CD4-positive, alpha-beta T cell treated with Interleukin-17A for 4 hours (primary cell): Measurements from ENCODE around the gene INS.
"Not testable (repeated sequence)": the region's sequence is repeated elsewhere in the genome, so short reads cannot be mapped to it uniquely, and the experiment has no call there.

Experiments used
- DNase-seq: peaks from one replicate; pipeline ENCODE4 v3.0.0-alpha.2; 2020; ENCODE audit warnings: mixed read lengths

The INS gene

GRCh38 chr11:2130881-2131352 is 30.1 kb downstream of the INS start:
- DNase-seq = no peak

GRCh38 chr11:2129699-2130366 is 31.2 kb downstream of the INS start:
- DNase-seq = no peak

DNA sequence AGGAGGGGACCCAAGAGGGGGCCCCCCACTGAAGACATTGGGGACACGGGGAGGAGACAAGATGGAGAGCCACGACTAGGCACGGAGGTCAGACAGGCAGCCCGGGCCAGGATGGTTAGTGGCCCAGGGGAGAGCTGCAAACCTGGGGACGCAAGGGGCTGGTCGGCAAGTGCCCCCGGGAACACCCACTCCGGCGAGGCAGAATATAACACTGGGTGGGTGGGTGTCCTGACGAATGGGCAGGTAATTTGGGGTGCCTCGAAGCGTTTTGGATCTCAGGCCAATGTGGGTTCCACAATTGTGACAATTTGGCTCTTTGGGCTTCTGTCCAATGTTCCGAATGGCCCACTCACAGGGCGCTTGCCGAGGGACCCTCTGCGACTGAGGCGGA is 31.7 kb downstream of the INS start:
- no peak for DNase-seq

DNA sequence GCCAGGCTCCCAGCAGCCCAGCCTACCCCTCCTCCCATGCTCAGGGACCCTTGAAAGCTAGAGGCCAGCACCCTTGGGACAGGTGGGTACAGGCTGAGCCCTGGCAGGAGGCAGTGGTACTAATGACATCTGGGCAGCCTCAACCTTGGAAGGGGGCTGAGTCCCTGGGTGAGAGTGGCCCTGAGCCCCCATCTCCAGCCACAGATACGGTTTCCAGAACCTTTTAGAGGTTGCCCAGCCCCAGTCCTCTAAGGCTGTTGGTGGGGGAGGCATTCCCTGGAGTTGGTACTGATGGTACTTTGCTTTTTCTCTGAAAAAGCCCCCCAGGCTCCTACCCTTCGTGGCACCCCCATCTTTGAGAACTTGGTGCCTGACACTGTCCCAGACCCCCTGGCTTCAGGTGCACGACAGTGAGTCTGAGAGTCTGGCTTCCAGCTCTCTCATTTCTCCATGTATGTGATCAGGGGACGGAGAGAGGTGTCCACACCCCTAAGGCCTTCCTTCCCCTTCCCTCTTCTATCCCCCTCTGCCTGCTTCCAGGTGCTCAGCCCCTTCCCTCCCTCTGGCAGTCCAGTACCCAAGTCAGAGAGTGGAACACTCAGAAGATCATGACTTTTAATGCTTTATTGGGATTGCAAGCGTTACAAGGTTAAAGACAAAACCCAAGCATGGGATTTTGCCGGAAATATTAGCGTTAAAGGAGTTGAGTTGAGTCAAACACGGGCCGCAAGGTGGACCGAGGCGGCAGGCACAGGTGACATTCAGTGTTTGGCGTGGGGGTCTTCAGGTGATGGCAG is 32.3 kb downstream of the INS start:
- DNase-seq = no peak

DNA sequence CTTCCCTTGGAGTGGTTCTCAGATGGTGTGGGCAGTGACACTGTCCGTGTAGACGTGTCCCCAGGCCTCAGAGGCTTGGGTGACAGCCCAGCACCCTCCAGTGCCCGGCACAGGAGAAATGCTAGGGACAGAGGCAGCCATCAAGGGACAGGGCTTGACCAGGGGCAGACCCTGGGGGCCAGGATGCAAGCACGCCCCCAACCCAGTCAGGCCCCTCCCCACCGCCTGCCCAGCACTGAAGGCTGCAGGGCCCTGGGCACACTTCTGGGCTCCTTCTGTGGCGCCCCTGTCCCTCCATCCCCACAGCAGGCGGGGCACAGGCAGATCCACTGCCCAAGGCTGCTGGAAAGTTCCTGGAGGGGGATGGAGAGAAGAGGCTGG is 32.9 kb downstream of the INS start:
- no peak for DNase-seq

DNA sequence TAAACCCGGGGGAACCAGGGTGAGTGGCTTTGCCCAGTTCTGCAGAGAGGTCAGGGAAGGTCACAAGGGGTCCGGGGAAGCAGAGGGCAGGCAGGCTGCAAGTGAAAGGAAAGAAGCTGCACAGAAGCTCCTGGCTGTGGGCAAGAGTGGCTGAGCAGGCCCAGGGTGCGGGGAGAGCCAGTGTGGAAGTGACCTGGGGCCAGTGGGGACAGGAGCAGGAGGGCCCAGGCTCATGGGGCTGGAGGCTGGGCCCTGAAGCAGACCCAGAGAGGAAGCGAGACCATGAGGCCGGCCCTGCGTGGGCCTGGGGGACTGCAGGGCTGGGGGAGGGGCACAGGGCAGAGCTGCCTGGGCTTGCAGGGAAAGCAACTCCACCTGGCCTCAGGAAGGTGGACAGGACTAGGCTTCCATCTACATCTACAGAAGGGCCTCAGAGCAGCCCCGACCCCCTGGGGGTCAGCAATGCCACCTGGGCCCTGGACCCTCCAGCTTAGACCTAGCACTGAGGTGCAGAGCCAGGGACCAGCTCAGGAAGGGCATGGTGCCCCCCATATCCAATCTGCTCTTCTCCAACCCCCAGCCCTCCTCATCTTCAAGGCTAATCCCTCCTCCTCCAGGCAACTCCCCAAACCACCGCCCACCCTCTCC is 33.4 kb downstream of the INS start:
- no peak for DNase-seq

DNA sequence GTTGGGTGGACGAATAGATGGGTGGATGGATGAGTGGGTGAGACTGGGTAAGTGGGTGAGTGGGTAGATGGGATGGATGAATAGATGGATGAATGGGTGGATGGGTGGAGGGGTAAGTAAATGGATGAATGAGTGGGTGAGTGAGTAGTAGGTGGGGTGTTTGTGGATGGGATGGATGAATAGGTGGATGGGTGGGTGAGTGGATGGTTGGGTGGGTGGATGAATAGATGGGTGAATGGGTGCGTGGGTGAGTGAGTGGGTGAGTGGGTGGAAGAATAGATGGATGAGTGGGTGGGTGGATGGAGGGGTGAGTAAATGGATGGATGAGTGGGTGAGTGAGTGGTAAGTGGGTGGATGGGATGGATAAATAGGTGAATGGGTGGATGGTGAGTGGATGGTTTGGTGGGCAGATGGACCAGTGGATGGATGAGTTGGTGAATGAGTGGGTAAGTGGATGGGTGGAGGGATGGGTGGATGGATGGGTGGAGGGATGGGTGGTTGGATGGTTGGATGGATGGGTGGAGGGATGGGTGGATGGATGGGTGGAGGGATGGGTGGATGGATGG is 34.4 kb downstream of the INS start:
- no peak for DNase-seq

- not testable (repeated sequence) for DNase-seq
Observed at GRCh38 chr11:2124736-2125484, 36.1 kb downstream of the INS start.

DNA sequence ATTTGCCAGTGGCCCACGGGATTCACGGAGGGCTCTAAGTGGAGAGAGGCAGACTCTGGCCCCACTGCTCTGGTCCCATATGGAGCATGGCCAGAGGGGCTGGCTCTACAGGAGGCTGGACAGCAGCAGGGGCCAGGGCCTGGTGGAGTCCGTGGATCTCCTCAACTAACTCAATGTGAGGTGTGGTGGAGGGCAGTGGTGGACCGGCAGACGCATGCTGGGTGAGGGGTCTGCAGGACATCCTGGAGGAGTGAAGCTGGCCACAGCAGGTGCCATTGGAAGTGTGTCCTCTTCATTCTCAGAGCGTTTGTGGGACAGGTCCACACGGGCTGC is 37.4 kb downstream of the INS start:
- no peak for DNase-seq

- no peak for DNase-seq
Observed at GRCh38 chr11:2122907-2123627, 37.9 kb downstream of the INS start.

DNA sequence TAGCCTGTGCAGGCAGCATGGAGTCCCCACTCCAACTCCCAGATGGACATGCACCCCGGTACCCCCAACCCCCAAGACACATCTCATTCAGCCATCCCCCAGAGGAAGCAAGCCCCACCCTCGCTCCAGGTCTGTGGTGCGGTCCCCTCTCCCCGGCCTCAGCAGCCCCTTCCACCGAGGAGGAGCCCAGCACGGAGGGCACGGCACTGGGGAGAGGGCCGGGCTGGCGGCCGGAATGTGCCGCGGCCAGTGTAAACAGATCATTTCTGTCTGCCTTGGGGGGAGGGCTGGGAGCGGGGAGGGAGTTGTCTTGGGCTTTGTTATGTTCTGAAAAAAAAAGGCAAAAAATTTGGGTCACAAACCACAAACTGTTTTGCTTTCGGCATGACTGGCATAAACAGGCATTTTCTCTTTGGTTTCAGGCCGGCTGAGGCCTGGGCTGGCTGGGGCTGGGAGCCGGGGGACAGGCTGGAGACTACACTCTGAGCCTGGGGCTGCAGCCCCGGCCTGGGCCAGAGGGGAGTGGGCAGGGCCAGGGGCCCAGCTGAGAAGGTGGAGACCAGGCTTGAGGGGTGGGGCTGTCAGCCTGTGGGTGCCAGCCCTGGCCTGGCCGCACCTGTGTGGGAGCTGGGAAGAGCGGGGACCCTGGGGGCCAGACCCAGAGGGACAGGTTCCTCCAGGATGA is 38.6 kb downstream of the INS start:
- DNase-seq = no peak

GRCh38 chr11:2121227-2122130 is 39.5 kb downstream of the INS start:
- no peak for DNase-seq

DNA sequence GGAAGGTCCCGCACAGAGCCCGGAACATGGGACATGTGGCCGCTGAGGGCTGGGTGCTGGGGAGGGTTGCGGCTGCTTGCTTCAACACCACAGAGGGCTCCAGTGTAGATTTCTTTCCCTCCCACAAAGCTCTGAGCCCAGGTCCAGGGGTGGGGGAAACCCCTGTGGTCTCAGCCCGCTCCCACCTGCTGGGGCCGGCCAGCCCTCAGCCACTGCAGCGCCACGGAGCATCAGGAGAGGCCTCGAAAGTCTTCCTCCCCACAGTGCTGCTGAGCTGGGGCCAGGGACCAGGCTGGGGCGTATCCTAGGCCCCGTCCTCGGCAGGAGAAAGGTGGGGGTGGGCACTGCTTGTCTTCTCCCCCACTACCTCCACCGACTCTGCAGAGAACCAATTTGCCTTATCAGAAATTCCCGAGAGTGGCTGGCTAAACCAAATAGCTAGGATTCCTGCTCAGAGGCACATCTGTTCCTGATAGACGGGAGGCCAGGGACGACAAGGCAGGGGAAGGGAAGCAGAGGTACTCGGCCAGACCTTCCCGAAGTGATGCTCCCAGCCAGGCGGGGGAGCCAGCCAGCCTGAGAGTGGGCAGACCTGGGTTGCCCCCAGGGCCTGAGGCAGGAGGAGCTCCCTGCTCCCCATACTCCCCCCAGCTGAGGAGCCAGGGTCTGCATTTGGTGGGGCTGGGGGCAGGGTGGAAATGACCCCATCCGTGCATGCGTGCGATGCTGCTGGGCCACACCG is 40.5 kb downstream of the INS start:
- no peak for DNase-seq

GRCh38 chr11:2118677-2119076 is 42.3 kb downstream of the INS start:
- DNase-seq = no peak

DNA sequence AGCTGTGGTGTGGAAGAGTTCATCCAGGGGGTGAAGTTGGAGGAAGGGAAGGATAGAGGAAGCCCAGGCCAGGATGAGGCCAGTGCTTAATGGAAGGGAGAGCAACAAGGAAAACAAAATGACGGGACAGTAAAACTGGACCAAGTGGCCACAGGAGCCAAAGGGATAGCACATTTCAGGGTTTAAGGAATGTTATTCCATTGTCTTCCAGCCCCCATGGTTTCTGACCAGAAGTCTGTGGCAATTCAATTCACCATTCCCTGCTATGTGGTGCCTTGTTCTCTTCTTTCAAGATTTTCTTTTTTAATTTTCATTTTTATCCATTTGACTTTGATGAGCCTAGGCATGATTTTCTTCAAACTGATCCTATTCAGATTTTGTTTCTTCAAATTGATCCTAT is 44.3 kb downstream of the INS start:
- no peak for DNase-seq

- no peak for DNase-seq
Observed at GRCh38 chr11:2115308-2115707, 45.7 kb downstream of the INS start.

DNA sequence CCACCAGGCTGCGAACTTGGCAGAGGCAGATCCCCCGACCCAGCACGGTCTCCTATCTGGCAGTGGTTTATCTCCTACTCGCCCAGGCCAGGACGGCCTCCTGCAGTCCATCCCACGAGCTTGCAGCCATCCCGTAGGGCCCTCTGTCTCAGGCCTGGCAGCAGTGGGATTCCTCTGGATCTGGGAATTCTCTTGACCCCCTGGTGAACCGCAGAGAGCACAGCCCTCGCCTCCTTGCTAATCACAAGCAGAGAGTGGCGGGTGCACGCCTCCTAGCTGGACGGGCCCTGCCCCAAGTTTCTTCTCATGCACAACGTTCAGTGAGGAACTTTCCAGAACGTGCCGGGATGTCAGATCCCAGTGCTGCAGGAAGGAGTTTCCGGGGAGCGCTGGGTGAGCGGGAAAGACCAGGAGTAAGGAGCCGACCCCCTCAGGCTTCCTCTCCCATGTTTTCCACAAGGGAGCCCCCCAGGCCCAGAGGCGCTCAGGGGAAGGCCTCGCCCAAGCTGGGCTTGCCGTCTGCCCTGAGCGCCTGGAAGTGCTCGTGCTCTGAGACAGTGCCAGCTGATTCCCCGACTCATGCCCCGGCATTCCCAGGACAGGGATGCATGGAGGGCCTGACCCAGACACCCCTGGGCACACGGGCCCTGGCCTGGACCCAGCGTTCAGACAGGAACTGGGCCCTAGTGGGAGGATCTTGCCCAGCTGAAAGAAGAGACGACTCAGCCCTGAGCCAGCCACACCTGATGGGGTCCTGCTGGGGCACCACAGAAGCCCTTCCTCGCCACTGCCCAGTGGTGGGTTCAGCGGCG is 46.4 kb downstream of the INS start:
- no peak for DNase-seq

- DNase-seq = no peak
Observed at GRCh38 chr11:2113776-2114175, 47.2 kb downstream of the INS start.

DNA sequence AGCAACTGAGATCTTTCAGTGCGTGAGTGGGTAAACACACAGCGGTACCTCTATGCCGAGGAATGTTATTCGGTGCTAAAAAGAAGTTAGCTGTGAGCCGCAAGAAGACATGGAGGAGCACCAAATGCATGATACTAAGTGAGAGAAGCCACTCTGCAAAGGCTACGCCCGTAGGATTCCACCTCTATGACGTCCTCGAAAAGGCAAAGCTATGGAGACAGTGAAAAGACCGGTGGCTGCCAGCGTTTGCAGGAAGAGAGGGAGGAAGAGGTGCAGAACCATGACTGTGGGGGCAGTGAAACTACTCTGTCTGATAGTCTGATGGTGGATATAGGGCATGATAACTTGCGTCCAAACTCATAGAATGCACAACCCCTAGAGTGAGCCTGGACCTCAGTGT is 50.5 kb downstream of the INS start:
- no peak for DNase-seq
